HG03196 (cell line): ENCODE measurements around the gene TBCA.

Experiments
- ATAC-seq: cut with Tn5 transposase; IDR thresholded peaks from one replicate; pipeline ENCODE4 v1.9.1; 2021; ENCODE audit not compliant: unreplicated experiment

Gene TBCA

GRCh38 chr5:77775790-77776553 is at the start of gene TBCA:
TBCA (minus strand) TSS chr5:77776339; CDS start chr5:77776257, 82 bp downstream.
- ATAC-seq = peak; percentile 93

GRCh38 chr5:77824981-77825380 is 48.8 kb upstream of the TBCA start:
- no peak for ATAC-seq

- no peak for ATAC-seq
Observed at GRCh38 chr5:77816686-77817085, 40.5 kb upstream of the TBCA start.

GRCh38 chr5:77812926-77813589 is 36.9 kb upstream of the TBCA start:
- no peak for ATAC-seq

GRCh38 chr5:77806213-77806843 is 30.2 kb upstream of the TBCA start:
- ATAC-seq = no peak

- ATAC-seq = no peak
Observed at GRCh38 chr5:77798456-77798855, 22.3 kb upstream of the TBCA start.

GRCh38 chr5:77797136-77797535 is 21.0 kb upstream of the TBCA start:
- ATAC-seq = no peak

- ATAC-seq = no peak
Observed at GRCh38 chr5:77795846-77796245, 19.7 kb upstream of the TBCA start.

- no peak for ATAC-seq
Observed at GRCh38 chr5:77795268-77795667, 19.1 kb upstream of the TBCA start.

GRCh38 chr5:77791926-77792325 is 15.8 kb upstream of the TBCA start:
- ATAC-seq = no peak

- no peak for ATAC-seq
Observed at GRCh38 chr5:77791356-77791755, 15.2 kb upstream of the TBCA start.

GRCh38 chr5:77785229-77785628 is 9.1 kb upstream of the TBCA start:
- no peak for ATAC-seq

- ATAC-seq = no peak
Observed at GRCh38 chr5:77784735-77785134, 8.6 kb upstream of the TBCA start.

- ATAC-seq = no peak
Observed at GRCh38 chr5:77781076-77781475, 4.9 kb upstream of the TBCA start.

GRCh38 chr5:77778881-77779438 is 2.8 kb upstream of the TBCA start:
- ATAC-seq = no peak

- ATAC-seq = no peak
Observed at GRCh38 chr5:77778398-77778797, 2.3 kb upstream of the TBCA start.

GRCh38 chr5:77777911-77778310 is 1.8 kb upstream of the TBCA start:
- ATAC-seq = no peak

GRCh38 chr5:77777281-77777892 is 1.2 kb upstream of the TBCA start:
- no peak for ATAC-seq

GRCh38 chr5:77776554-77777206 is 541 bp upstream of the TBCA start:
- peak; percentile 1 for ATAC-seq

- peak; percentile 9 for ATAC-seq
Observed at GRCh38 chr5:77774981-77775789, 954 bp downstream of the TBCA start.
